Body of pancreas (tissue), 4 donors: ENCODE data around the gene TIMM13.

ENCODE experiments used
- POLR2A ChIP-seq, 3 donors: fragments of 450-650 bp; IDR thresholded peaks; one replicate each; pipeline ENCODE4 v1.6.1; 2016; ENCODE audit warnings: antibody characterized with exemption in 3 of 3, mild to moderate bottlenecking in 2 of 3
- TF ChIP-seq, protein P1 (sequence below), 7 experiments: fragments of 450-650 bp in 4 of 7; fragments of 200-600 bp in 3 of 7; sonication (generic) in 3 of 7; IDR thresholded peaks; one replicate each; pipeline ENCODE4 v1.5.1; 2016 to 2019; ENCODE audit warnings: antibody characterized with exemption in 7 of 7

DNA sequence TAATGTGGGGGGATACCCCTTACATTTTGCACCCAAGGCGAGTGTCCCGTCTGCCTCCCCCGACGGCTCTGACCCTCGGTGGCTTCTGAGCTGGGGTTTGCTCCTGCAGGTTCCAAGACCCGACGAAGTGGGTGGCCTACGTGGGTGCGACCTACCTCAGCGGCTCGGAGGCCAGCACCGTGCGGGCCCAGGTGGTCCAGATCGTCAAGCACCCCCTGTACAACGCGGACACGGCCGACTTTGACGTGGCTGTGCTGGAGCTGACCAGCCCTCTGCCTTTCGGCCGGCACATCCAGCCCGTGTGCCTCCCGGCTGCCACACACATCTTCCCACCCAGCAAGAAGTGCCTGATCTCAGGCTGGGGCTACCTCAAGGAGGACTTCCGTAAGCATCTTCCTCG, 19.1 kb downstream of the TIMM13 start:
- TF ChIP-seq POLR2A (IDR thresholded peaks at IDR 0.05): no peak
- TF ChIP-seq, protein P1, sequence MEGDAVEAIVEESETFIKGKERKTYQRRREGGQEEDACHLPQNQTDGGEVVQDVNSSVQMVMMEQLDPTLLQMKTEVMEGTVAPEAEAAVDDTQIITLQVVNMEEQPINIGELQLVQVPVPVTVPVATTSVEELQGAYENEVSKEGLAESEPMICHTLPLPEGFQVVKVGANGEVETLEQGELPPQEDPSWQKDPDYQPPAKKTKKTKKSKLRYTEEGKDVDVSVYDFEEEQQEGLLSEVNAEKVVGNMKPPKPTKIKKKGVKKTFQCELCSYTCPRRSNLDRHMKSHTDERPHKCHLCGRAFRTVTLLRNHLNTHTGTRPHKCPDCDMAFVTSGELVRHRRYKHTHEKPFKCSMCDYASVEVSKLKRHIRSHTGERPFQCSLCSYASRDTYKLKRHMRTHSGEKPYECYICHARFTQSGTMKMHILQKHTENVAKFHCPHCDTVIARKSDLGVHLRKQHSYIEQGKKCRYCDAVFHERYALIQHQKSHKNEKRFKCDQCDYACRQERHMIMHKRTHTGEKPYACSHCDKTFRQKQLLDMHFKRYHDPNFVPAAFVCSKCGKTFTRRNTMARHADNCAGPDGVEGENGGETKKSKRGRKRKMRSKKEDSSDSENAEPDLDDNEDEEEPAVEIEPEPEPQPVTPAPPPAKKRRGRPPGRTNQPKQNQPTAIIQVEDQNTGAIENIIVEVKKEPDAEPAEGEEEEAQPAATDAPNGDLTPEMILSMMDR (IDR thresholded peaks at IDR 0.05): no peak
